HG03571 (cell line): ENCODE data around the gene TBCK.
"Not testable (repeated sequence)": the region's sequence is repeated elsewhere in the genome, so short reads cannot be mapped to it uniquely, and the experiment has no call there.

Source experiments
- ATAC-seq: cut with Tn5 transposase; IDR thresholded peaks from one replicate; pipeline ENCODE4 v1.9.1; 2021; ENCODE audit not compliant: unreplicated experiment

The TBCK gene

GRCh38 chr4:106321814-106322213 lies 5.8 kb upstream of the TBCK start:
- ATAC-seq, result not testable (repeated sequence)

- not testable (repeated sequence) for ATAC-seq
These were observed 5.2 kb upstream of the TBCK start for GRCh38 chr4:106321168-106321567.

- no peak for ATAC-seq
These were observed 4.2 kb upstream of the TBCK start for GRCh38 chr4:106320235-106320634.

- no peak for ATAC-seq
These were observed 2.5 kb upstream of the TBCK start for GRCh38 chr4:106318511-106318910.

- no peak for ATAC-seq
These were observed 1.8 kb upstream of the TBCK start for GRCh38 chr4:106317815-106318214.

- peak; percentile 1 for ATAC-seq
These were observed 882 bp upstream of the TBCK start for GRCh38 chr4:106316773-106317409.

GRCh38 chr4:106315476-106315967 lies 487 bp downstream of the TBCK start:
- peak; percentile 14 for ATAC-seq

GRCh38 chr4:106314960-106315359 lies 1.0 kb downstream of the TBCK start:
- no peak for ATAC-seq

GRCh38 chr4:106312997-106313522 lies 2.9 kb downstream of the TBCK start:
- ATAC-seq, result no peak

- ATAC-seq, result no peak
These were observed 3.6 kb downstream of the TBCK start for GRCh38 chr4:106312377-106312776.

- no peak for ATAC-seq
These were observed 9.4 kb downstream of the TBCK start for GRCh38 chr4:106306561-106306960.

- no peak for ATAC-seq
These were observed 10.5 kb downstream of the TBCK start for GRCh38 chr4:106305435-106306055.

- no peak for ATAC-seq
These were observed 11.4 kb downstream of the TBCK start for GRCh38 chr4:106304632-106305031.

GRCh38 chr4:106303548-106304281 lies 12.3 kb downstream of the TBCK start:
- ATAC-seq, result no peak

- ATAC-seq, result no peak
These were observed 14.0 kb downstream of the TBCK start for GRCh38 chr4:106302062-106302438.

- no peak for ATAC-seq
These were observed 14.5 kb downstream of the TBCK start for GRCh38 chr4:106301393-106302061.

GRCh38 chr4:106299977-106300376 lies 16.0 kb downstream of the TBCK start:
- no peak for ATAC-seq

GRCh38 chr4:106297245-106298035 lies 18.6 kb downstream of the TBCK start:
- ATAC-seq, result no peak

- no peak for ATAC-seq
These were observed 21.9 kb downstream of the TBCK start for GRCh38 chr4:106294062-106294461.

GRCh38 chr4:106291678-106292077 lies 24.3 kb downstream of the TBCK start:
- no peak for ATAC-seq
